ENCODE measurements around the gene ATP6V1C2. TPM values are rescaled to one million over a fixed set of nuclear protein-coding genes. Genes with fewer than 3 reads are reported as not detected.

Gene ATP6V1C2
- total RNA-seq, 1 donor from 2014 or later: not detected

GRCh38 chr2:10826625-10827024 is 105.2 kb downstream of the ATP6V1C2 start:
- Mint-ChIP-seq H3K36me3 (ENCODE audit: unreplicated experiment) (no peaks in the 10 kb centered on the region), H3K27ac (ENCODE audit: unreplicated experiment) (no peak overlapping the region), H3K4me3 (ENCODE audit: unreplicated experiment) (no peak overlapping the region), H3K4me1 (ENCODE audit: low read depth, unreplicated experiment) (no peaks in the 10 kb centered on the region), H3K9me3 (ENCODE audit: unreplicated experiment) (no peaks in the 10 kb centered on the region), H3K27me3 (ENCODE audit: unreplicated experiment) (peaks cover 3% of the 10 kb centered on the region)
- no peak for TF ChIP-seq CTCF (IDR thresholded peaks at IDR 0.05; ENCODE audit: partially characterized antibody, unreplicated experiment)
- DNase-seq: no peak

- no peak overlapping the region for H3K27ac Mint-ChIP-seq (ENCODE audit: unreplicated experiment)
- H3K4me3 Mint-ChIP-seq (ENCODE audit: unreplicated experiment): no peak overlapping the region
- H3K36me3 Mint-ChIP-seq (ENCODE audit: unreplicated experiment): no peaks in the 10 kb centered on the region
- H3K9me3 Mint-ChIP-seq (ENCODE audit: unreplicated experiment): no peaks in the 10 kb centered on the region
- peaks cover 2% of the 10 kb centered on the region for H3K4me1 Mint-ChIP-seq (ENCODE audit: low read depth, unreplicated experiment)
- peaks cover 5% of the 10 kb centered on the region for H3K27me3 Mint-ChIP-seq (ENCODE audit: unreplicated experiment)
- no peak for DNase-seq
- no peak for TF ChIP-seq CTCF (IDR thresholded peaks at IDR 0.05; ENCODE audit: partially characterized antibody, unreplicated experiment)
Observed at GRCh38 chr2:10828346-10828745, 106.9 kb downstream of the ATP6V1C2 start.

GRCh38 chr2:10829299-10829698 is 107.9 kb downstream of the ATP6V1C2 start:
- no peak overlapping the region for H3K4me3 Mint-ChIP-seq (ENCODE audit: unreplicated experiment)
- TF ChIP-seq CTCF (IDR thresholded peaks at IDR 0.05; ENCODE audit: partially characterized antibody, unreplicated experiment): no peak
- peaks cover 5% of the 10 kb centered on the region for H3K27me3 Mint-ChIP-seq (ENCODE audit: unreplicated experiment)
- H3K36me3 Mint-ChIP-seq (ENCODE audit: unreplicated experiment): no peaks in the 10 kb centered on the region
- DNase-seq: no peak
- no peak overlapping the region for H3K27ac Mint-ChIP-seq (ENCODE audit: unreplicated experiment)
- peaks cover 2% of the 10 kb centered on the region for H3K4me1 Mint-ChIP-seq (ENCODE audit: low read depth, unreplicated experiment)
- no peaks in the 10 kb centered on the region for H3K9me3 Mint-ChIP-seq (ENCODE audit: unreplicated experiment)

- Mint-ChIP-seq H3K27ac (ENCODE audit: unreplicated experiment) (no peak overlapping the region), H3K36me3 (ENCODE audit: unreplicated experiment) (no peaks in the 10 kb centered on the region), H3K9me3 (ENCODE audit: unreplicated experiment) (no peaks in the 10 kb centered on the region), H3K4me1 (ENCODE audit: low read depth, unreplicated experiment) (peaks cover 2% of the 10 kb centered on the region), H3K4me3 (ENCODE audit: unreplicated experiment) (no peak overlapping the region), H3K27me3 (ENCODE audit: unreplicated experiment) (peaks cover 5% of the 10 kb centered on the region)
- DNase-seq: no peak
- TF ChIP-seq CTCF (IDR thresholded peaks at IDR 0.05; ENCODE audit: partially characterized antibody, unreplicated experiment): no peak
Observed at GRCh38 chr2:10830203-10830602, 108.8 kb downstream of the ATP6V1C2 start.

GRCh38 chr2:10830641-10831399 is 109.4 kb downstream of the ATP6V1C2 start:
- no peak overlapping the region for H3K27ac Mint-ChIP-seq (ENCODE audit: unreplicated experiment)
- no peak overlapping the region for H3K4me3 Mint-ChIP-seq (ENCODE audit: unreplicated experiment)
- TF ChIP-seq CTCF (IDR thresholded peaks at IDR 0.05; ENCODE audit: partially characterized antibody, unreplicated experiment): no peak
- H3K27me3 Mint-ChIP-seq (ENCODE audit: unreplicated experiment): peaks cover 5% of the 10 kb centered on the region
- DNase-seq: no peak
- H3K9me3 Mint-ChIP-seq (ENCODE audit: unreplicated experiment): no peaks in the 10 kb centered on the region
- H3K36me3 Mint-ChIP-seq (ENCODE audit: unreplicated experiment): no peaks in the 10 kb centered on the region
- H3K4me1 Mint-ChIP-seq (ENCODE audit: low read depth, unreplicated experiment): peaks cover 2% of the 10 kb centered on the region
